HG03521 (cell line): ENCODE data around the gene PFAS.

Experiments used
- ATAC-seq: cut with Tn5 transposase; IDR thresholded peaks from one replicate; pipeline ENCODE4 v1.9.1; 2021; ENCODE audit warnings: mild to moderate bottlenecking, moderate library complexity; ENCODE audit not compliant: unreplicated experiment

The PFAS gene

DNA sequence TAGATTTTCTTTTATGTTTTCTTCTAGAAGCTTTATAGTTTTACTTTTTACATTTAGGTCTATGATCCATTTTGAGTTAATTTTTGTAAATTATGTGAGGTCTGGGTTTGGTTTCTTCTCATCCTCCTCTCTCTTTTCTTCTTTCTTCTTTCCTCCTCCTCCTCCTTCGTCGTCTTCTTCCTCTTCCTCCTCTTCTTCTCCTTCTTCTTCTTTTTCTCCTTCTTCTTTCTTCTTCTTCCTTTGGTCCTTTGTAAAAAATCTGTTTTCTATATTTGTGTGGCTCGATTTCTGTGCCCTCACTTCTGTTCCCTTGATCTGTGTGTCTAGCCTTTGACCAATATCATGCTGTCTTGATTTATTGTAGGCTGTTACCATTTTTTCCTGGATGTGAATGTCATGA, 51.1 kb downstream of the PFAS start:
- no peak for ATAC-seq

DNA sequence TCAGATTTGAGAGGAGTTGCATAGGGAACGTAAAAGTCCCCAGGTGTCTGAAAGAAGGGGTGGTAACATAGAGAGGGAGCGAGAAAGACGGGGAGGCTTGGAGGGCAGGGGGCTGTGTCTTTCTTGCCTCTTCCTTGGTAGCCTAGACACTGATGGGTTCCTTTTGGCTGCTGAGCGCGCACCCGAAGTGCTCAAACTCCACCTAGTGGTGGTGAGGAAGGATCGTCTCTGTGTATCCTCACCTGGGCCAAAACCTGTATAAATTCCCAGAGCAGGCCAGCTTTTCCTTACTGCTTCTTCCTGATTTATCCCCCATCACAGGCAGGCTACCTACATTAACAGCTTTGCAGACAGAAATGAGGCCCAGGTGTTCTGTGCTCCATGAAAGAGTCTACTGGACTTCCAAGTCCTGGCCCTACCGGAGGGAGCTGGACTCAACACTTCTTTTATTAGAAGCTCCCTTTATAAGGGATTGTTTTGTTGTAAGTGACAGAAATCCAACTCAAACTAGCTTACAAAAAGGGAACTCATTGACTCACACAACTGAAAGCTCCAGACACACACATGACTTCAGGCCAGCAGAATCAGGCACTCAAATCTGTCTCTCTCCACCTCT, 51.6 kb downstream of the PFAS start:
- no peak for ATAC-seq

GRCh38 chr17:8310601-8311123, 61.6 kb downstream of the PFAS start:
- no peak for ATAC-seq

DNA sequence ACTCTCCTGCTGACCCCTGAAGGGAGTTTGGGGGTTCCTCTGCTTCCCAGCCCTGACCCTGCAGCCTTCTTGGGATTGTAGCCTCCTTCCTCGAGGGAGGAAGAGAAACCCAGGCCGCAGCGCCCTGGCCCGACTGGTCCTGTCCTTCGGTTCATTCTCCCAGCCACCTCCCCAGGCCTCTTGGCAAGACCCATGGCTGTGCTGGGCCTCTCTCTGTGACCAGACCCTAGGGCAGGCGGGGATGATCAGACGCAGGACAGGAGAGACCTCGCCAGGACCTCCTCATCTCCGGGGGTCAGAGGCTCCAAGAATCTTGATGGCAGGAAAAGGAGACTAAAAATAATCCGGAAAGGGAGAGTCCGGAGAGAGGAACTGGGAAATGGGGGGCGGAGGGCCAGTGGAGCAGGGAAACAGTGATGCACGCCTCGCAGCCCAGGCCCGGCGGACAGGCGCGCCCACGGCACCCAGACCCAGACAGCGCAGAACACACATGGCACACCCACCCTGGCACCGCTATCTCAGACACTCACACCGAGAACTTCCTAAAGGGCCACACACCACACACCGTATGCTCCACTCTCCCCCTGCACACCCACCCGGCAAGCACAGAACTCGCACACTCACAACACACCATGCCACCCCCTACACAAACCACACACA, 62.2 kb downstream of the PFAS start:
- no peak for ATAC-seq

- no peak for ATAC-seq
Observed at GRCh38 chr17:8312251-8312650, 63.2 kb downstream of the PFAS start.

- ATAC-seq, result no peak
Observed at GRCh38 chr17:8312726-8313600, 63.9 kb downstream of the PFAS start.

GRCh38 chr17:8314797-8315763, 66.0 kb downstream of the PFAS start:
- ATAC-seq, result no peak

- no peak for ATAC-seq
Observed at GRCh38 chr17:8315764-8316217, 66.7 kb downstream of the PFAS start.

DNA sequence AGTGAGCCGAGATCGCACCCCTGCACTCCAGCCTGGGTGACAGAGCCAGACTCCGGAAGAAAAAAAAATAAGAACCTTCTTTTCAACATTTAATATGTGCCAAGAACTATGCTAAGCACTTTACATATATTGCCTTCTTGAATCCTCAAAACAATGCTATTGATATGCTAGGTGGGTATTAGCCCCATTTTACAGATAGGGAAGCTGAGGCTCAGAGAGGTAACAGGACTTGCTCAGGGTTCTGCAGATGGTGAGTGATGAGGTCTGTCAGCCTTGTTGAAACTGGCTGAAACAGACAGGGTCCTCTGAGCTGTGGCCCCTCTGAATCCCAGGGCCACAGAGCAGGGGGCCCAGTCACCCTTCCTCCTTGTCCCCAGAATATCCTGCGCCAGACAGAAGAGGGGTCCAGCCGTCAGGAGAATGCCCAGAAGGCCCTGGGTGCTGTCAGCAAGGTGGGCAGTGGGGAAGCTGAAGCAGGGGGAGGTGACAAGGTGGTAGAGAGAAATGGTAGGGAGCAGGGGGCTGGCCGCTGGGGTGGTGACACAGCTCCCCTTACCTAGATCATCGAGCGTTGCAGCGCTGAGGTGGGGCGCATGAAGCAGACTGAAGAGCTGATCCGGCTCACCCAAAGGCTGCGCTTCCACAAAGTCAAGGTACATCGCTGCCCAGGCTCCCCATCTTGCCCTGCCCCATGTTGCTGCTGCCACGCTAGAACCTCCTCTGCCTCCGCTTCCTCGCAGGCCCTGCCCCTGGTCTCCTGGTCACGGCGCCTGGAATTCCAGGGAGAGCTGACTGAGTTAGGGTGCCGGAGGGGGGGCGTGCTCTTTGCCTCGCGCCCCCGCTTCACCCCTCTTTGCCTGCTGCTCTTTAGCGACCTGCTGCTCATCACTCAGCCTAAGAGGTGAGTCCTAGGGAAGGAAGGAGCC, 69.2 kb downstream of the PFAS start:
- no peak for ATAC-seq
